Neural cell (in vitro differentiated cells): ENCODE measurements around the gene SLC6A2. TPM values are rescaled to one million over a fixed set of nuclear protein-coding genes. Genes with fewer than 3 reads are reported as not detected.

Experiments
- H2AFZ ChIP-seq: fragments of 200-600, 300-800 bp; sonication (generic), shearing (Covaris generic); 2 replicates; pipeline ENCODE4 v1.6.0; 2014; ENCODE audit warnings: low read depth, mild to moderate bottlenecking, antibody characterized with exemption, low read length, moderate library complexity
- H3F3A ChIP-seq: fragments of 200-600 bp; shearing (Covaris generic); 2 replicates; pipeline ENCODE4 v1.6.1; 2016; ENCODE audit warnings: mild to moderate bottlenecking, moderate library complexity, mixed read lengths, antibody characterized with exemption, low read length; ENCODE audit not compliant: insufficient read depth, poor library complexity, severe bottlenecking
- H3K27ac ChIP-seq: fragments of 200-600, 300-800 bp; sonication (generic), shearing (Covaris generic); 2 replicates; pipeline ENCODE4 v1.5.1; 2014; ENCODE audit warnings: mild to moderate bottlenecking, low read length, moderate library complexity
- H3K27me3 ChIP-seq: fragments of 300-800, 200-600 bp; sonication (generic), shearing (Covaris generic); 2 replicates; pipeline ENCODE4 v1.6.0; 2014; ENCODE audit warnings: mild to moderate bottlenecking, low read depth, low read length, moderate library complexity; ENCODE audit not compliant: insufficient read depth
- H3K36me3 ChIP-seq: fragments of 300-800, 200-600 bp; sonication (generic), shearing (Covaris generic); 2 replicates; pipeline ENCODE4 v1.5.1; 2014; ENCODE audit warnings: mild to moderate bottlenecking, antibody characterized with exemption, low read length, moderate library complexity; ENCODE audit not compliant: insufficient read depth
- H3K4me2 ChIP-seq: fragments of 300-800, 200-600 bp; sonication (generic), shearing (Covaris generic); 2 replicates; pipeline ENCODE4 v1.6.0; 2014; ENCODE audit warnings: mild to moderate bottlenecking, low read length
- H3K4me3 ChIP-seq: fragments of 300-800, 200-600 bp; sonication (generic), shearing (Covaris generic); 2 replicates; pipeline ENCODE4 v1.5.1; 2014; ENCODE audit warnings: mild to moderate bottlenecking, low read length, moderate library complexity
- H3K79me2 ChIP-seq: fragments of 200-600 bp; shearing (Covaris generic); replicated peaks from 2 replicates; pipeline ENCODE4 v1.6.0; 2014; ENCODE audit warnings: mild to moderate bottlenecking, low read length, moderate library complexity; ENCODE audit not compliant: insufficient read depth
- H3K9ac ChIP-seq: fragments of 300-800, 200-600 bp; sonication (generic), shearing (Covaris generic); 2 replicates; pipeline ENCODE4 v1.6.1; 2016; ENCODE audit warnings: mild to moderate bottlenecking, low read length, mixed read lengths
- H3K9me2 ChIP-seq: fragments of 200-600 bp; shearing (Covaris generic); 2 replicates; pipeline ENCODE4 v1.6.1; 2016; ENCODE audit warnings: mild to moderate bottlenecking, low read length, mixed read lengths; ENCODE audit not compliant: insufficient read depth
- H3K9me3 ChIP-seq: fragments of 200-600, 300-800 bp; sonication (generic), shearing (Covaris generic); 2 replicates; pipeline ENCODE4 v1.6.1; 2016; ENCODE audit warnings: mild to moderate bottlenecking, mixed run types, low read length, moderate library complexity, mixed read lengths
- H4K20me1 ChIP-seq: fragments of 200-600 bp; shearing (Covaris generic); 2 replicates; pipeline ENCODE4 v1.6.1; 2016; ENCODE audit warnings: mild to moderate bottlenecking, mixed run types; ENCODE audit not compliant: insufficient read depth
- CTCF ChIP-seq: fragments of 450-650 bp; IDR thresholded peaks from 2 replicates; pipeline ENCODE4 v1.5.1; 2014; ENCODE audit warnings: antibody characterized with exemption, mild to moderate bottlenecking, moderate library complexity; ENCODE audit not compliant: poor library complexity, severe bottlenecking
- EP300 ChIP-seq: fragments of 450-650 bp; conservative IDR thresholded peaks from 2 replicates; pipeline ENCODE4 v1.6.1; 2014; ENCODE audit warnings: antibody characterized with exemption, mild to moderate bottlenecking, moderate library complexity; ENCODE audit not compliant: poor library complexity, severe bottlenecking
- EZH2 ChIP-seq: fragments of 200-600, 300-800 bp; shearing (Covaris generic), sonication (generic); IDR thresholded peaks from 2 replicates; pipeline ENCODE4 v1.6.1; 2014; ENCODE audit warnings: antibody characterized with exemption, low read length, borderline replicate concordance, mild to moderate bottlenecking; ENCODE audit not compliant: insufficient read depth, poor library complexity, severe bottlenecking
- MXI1 ChIP-seq: fragments of 450-650 bp; conservative IDR thresholded peaks from 2 replicates; pipeline ENCODE4 v1.6.1; 2014; ENCODE audit warnings: antibody characterized with exemption, mild to moderate bottlenecking; ENCODE audit not compliant: poor library complexity, severe bottlenecking
- POLR2AphosphoS5 ChIP-seq: IDR thresholded peaks from 2 replicates; pipeline ENCODE4 v1.6.1; 2012
- RAD21 ChIP-seq: fragments of 450-650 bp; conservative IDR thresholded peaks from 2 replicates; pipeline ENCODE4 v1.6.1; 2014; ENCODE audit warnings: antibody characterized with exemption, mild to moderate bottlenecking, moderate library complexity
- SMC3 ChIP-seq: fragments of 450-650 bp; conservative IDR thresholded peaks from 2 replicates; pipeline ENCODE4 v1.6.1; 2014; ENCODE audit warnings: antibody characterized with exemption, mild to moderate bottlenecking, moderate library complexity; ENCODE audit not compliant: poor library complexity
- TAF1 ChIP-seq: IDR thresholded peaks from 2 replicates; pipeline ENCODE4 v1.6.1; 2012; ENCODE audit warnings: low read depth
- polyA plus RNA-seq: library from polyadenylated mRNA; depleted of rRNA; stranded (reverse); fragments of >200 nt; gene quantifications from 2 replicates; pipeline ENCODE4 v1.2.3, GENCODE V29; 2014
- TF ChIP-seq, protein P1 (sequence below): IDR thresholded peaks from 2 replicates; pipeline ENCODE4 v1.6.1; 2012; ENCODE audit warnings: borderline replicate concordance

Gene SLC6A2
- polyA plus RNA-seq, 1 donor from 2014 or later = not detected

- no peaks in the 10 kb centered on the region for H3K79me2 ChIP-seq
- H3K36me3 ChIP-seq = no peaks in the 10 kb centered on the region
- no peak overlapping the region for H3K4me3 ChIP-seq
- H3K9ac ChIP-seq = no peak overlapping the region
- H3F3A ChIP-seq = no peaks in the 10 kb centered on the region
- H4K20me1 ChIP-seq = no peaks in the 10 kb centered on the region
- no peak overlapping the region for H3K4me2 ChIP-seq
- peaks cover 8% of the 10 kb centered on the region for H3K9me3 ChIP-seq
- H3K27me3 ChIP-seq = no peaks in the 10 kb centered on the region
- no peak for TF ChIP-seq EZH2
- H2AFZ ChIP-seq = no peak overlapping the region
- no peaks in the 10 kb centered on the region for H3K9me2 ChIP-seq
- H3K27ac ChIP-seq = no peak overlapping the region
These were observed 25.0 kb upstream of the SLC6A2 start for GRCh38 chr16:55630774-55631173.

- Histone ChIP-seq H3K9me2 (no peaks in the 10 kb centered on the region), H3K27ac (no peak overlapping the region), H3K4me2 (no peak overlapping the region), H3K9ac (no peak overlapping the region), H2AFZ (no peak overlapping the region), H3K4me3 (no peak overlapping the region), H3K27me3 (no peaks in the 10 kb centered on the region), H4K20me1 (no peaks in the 10 kb centered on the region), H3K9me3 (peaks cover 8% of the 10 kb centered on the region), H3F3A (no peaks in the 10 kb centered on the region), H3K79me2 (no peaks in the 10 kb centered on the region), H3K36me3 (no peaks in the 10 kb centered on the region)
- TF ChIP-seq POLR2AphosphoS5 = no peak
- no peak for TF ChIP-seq EZH2
- TF ChIP-seq MXI1 = no peak
- no peak for TF ChIP-seq TAF1
- TF ChIP-seq EP300 = no peak
- no peak for TF ChIP-seq SMC3
- no peak for TF ChIP-seq RAD21
- TF ChIP-seq, protein P1, sequence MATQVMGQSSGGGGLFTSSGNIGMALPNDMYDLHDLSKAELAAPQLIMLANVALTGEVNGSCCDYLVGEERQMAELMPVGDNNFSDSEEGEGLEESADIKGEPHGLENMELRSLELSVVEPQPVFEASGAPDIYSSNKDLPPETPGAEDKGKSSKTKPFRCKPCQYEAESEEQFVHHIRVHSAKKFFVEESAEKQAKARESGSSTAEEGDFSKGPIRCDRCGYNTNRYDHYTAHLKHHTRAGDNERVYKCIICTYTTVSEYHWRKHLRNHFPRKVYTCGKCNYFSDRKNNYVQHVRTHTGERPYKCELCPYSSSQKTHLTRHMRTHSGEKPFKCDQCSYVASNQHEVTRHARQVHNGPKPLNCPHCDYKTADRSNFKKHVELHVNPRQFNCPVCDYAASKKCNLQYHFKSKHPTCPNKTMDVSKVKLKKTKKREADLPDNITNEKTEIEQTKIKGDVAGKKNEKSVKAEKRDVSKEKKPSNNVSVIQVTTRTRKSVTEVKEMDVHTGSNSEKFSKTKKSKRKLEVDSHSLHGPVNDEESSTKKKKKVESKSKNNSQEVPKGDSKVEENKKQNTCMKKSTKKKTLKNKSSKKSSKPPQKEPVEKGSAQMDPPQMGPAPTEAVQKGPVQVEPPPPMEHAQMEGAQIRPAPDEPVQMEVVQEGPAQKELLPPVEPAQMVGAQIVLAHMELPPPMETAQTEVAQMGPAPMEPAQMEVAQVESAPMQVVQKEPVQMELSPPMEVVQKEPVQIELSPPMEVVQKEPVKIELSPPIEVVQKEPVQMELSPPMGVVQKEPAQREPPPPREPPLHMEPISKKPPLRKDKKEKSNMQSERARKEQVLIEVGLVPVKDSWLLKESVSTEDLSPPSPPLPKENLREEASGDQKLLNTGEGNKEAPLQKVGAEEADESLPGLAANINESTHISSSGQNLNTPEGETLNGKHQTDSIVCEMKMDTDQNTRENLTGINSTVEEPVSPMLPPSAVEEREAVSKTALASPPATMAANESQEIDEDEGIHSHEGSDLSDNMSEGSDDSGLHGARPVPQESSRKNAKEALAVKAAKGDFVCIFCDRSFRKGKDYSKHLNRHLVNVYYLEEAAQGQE = no peak
These were observed 23.5 kb upstream of the SLC6A2 start for GRCh38 chr16:55632259-55632658.

DNA sequence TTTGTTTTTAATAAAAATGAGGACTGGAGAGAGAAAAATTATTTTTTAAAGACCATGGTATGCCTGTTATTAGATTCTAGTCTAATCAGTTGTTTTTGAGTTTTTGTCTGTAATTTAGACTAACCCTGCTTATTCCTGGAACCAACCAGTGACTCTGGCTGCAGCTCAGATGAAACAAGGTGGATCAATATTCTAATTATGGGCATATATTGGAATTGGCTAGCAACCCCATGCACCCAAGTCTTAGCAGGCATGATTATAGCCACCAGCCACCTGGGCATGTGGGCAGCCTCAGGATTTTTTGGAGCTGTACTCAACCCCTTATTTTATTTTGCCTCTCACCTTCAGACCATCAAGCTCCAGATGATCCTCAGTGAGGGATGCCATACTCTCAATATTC is 21.6 kb upstream of the SLC6A2 start:
- Histone ChIP-seq H3K9ac (no peak overlapping the region), H3K4me2 (no peak overlapping the region), H3K79me2 (no peaks in the 10 kb centered on the region), H3K36me3 (no peaks in the 10 kb centered on the region), H3K27me3 (no peaks in the 10 kb centered on the region), H3K9me3 (peaks cover 8% of the 10 kb centered on the region), H3K4me3 (no peak overlapping the region), H3F3A (no peaks in the 10 kb centered on the region), H4K20me1 (no peaks in the 10 kb centered on the region), H3K27ac (no peak overlapping the region), H2AFZ (no peak overlapping the region), H3K9me2 (no peaks in the 10 kb centered on the region)
- TF ChIP-seq MXI1 (no peak), RAD21 (no peak), TAF1 (no peak), EP300 (no peak), POLR2AphosphoS5 (no peak), EZH2 (no peak), SMC3 (no peak), CTCF (no peak)
- TF ChIP-seq, protein P1 = no peak
